HG03457 (cell line): ENCODE results near the gene CSNK2A2.

ENCODE experiments used
- ATAC-seq: cut with Tn5 transposase; IDR thresholded peaks from one replicate; pipeline ENCODE4 v1.9.1; 2021; ENCODE audit warnings: moderate number of reproducible peaks; ENCODE audit not compliant: unreplicated experiment

Gene CSNK2A2

DNA sequence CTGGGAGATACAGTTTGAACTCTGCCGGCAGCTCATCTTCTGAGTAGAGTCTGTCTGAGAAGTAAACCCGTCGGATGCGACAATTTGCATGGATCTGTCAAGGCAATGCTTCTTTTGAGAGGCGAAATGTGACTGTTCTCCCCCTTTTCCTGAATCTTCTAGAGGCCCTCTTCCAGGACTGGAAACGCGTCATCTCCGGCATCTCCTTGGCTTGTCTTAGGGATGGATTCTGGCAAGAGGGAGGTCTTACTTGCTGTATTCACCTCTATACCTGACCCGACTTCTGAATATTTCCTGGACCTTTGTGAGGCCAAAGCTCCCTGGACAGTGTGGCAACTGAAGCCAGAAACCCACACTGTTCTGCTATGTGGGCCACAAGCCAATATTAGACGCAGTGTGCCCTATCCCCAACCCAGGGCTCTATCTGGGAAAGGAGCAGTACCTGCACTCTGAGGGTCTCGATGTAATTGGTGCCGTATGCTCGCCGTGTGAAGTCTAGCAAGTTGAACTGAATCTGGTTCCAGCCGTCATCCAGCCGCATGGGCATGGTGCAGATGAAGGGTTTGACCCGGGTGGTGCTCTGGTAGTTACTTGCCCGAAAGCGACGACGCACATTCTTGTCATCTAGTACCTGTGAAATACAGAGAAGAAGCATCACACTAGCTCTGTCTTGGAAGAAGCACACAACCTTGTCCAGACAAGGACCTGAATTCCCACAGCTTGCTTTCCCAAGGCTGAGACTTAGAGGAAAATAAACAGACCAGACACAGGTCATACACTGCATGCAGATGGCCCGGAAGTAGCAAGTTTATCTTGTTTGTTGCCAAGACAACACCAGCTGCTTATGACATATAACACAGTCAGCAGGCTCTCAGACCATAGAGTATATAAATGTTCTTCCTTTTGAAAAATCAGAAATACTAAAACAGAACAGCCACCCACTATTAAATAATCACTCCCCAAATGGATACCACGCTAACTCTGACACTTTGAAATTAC, 82.8 kb downstream of the CSNK2A2 start:
- ATAC-seq = no peak

DNA sequence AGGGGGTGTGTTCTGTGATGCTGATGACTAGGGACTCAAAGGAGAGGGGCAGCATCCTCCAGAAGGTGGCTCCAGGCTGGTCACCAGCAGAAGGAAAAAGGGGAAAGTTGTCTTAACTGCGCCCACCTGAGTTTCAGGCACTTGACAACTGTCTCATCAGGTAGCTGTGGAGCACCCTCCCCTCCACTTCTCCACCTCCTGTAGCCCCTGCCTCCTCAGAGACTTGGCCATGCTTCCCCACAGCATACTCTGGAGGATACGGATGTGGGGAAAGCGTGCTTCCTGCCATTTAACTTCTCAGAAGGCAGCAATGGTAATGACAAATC, 86.6 kb downstream of the CSNK2A2 start:
- no peak for ATAC-seq

DNA sequence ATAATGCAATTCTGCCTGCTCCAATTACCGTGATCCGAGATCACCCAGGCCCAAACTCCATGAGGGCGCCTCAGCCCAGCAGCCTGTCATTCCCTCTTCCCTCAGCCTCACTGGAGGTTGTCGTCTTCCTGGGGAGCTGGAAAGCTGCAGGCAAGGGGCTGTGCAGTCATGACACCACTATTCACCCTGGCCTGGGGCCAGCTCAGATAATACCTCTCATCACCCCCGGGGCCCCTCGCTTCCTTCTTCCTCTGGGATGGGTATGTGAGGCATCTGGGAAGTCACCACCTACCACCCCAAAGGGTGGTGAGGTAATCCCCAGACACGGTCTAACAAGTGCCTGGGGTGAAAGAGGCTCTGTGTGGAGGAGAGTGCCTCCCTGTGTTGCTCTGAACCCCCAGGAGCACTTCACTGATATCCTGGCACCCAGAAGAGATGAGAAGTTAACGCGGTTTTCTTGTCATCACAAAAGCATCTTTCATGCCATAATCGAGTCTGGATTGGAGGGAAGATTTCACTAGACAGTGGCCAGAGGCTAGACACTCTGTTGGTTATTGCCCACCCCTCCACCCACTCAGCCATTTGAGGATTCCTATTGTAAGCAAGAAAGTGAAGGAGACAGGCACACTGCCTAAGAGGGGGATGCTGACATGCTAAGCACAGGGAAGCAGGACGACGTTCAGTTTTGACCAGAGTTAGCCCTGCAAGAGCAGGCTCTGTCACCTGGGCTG, 87.2 kb downstream of the CSNK2A2 start:
- ATAC-seq = no peak

DNA sequence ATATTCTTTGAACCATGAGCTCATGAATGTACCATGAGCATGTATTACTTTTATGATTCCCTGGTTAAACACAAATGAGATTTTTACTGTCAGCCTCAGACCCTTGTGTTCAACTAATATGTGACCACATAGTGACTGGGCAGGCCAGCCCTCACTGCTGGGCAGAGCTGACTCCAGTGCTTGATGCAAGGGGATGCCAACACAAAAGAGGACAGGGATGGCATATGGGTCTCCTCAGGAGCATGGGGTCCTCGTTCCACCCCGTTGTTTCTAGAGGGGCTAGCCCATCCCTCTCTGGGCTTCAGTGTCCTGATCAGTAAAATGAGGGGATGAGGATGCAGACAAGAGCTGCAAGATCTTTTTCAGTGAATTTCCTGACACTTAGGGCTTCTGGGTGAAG, 88.0 kb downstream of the CSNK2A2 start:
- no peak for ATAC-seq

DNA sequence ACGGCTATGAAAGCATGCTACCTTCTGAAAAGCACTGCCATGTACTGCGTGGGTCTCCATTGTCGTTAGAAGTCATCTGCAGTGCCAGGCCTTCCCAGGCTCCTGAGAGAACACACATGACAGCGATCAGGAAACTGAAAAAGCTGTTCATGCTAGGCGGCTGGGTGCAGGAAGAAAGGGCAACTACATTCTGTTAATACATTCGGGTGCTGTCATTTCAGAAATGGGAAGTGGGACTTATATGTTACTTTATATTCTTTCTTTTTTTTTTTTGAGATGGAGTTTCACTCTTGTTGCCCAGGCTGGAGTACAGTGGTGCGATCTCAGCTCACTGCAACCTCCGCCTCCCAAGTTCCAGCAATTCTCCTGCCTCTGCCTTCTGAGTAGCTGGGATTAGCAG, 88.6 kb downstream of the CSNK2A2 start:
- no peak for ATAC-seq
